K562 (cell line): Measurements from ENCODE around the gene TICAM1. TPM values are rescaled to one million over a fixed set of nuclear protein-coding genes. Genes with fewer than 3 reads are reported as not detected.
A peak's percentile ranks its signal among the peaks of the same experiment; 100 is the strongest.

Experiments used
- E2F6 ChIP-seq, 2 experiments: IDR thresholded peaks; 2 replicates each; pipeline ENCODE4 v1.6.1; 2011; ENCODE audit warnings: borderline replicate concordance in 1 of 2, control low read depth in 1 of 2, low read depth in 1 of 2, low read length in 1 of 2, mild to moderate bottlenecking in 1 of 2, mixed read lengths in 1 of 2, moderate library complexity in 1 of 2; ENCODE audit not compliant: insufficient read depth in 1 of 2, insufficient read length in 1 of 2, poor library complexity in 1 of 2, severe bottlenecking in 1 of 2; ENCODE audit errors: extremely low read depth in 1 of 2
- GTF2A2 ChIP-seq: IDR thresholded peaks from 2 replicates; pipeline ENCODE4 v1.6.1; 2016; ENCODE audit warnings: mild to moderate bottlenecking, missing genetic modification characterization, missing compliant biosample characterization
- HDAC3 ChIP-seq: fragments of 450-650 bp; IDR thresholded peaks from 2 replicates; pipeline ENCODE4 v1.6.1; 2018; ENCODE audit warnings: borderline replicate concordance, mild to moderate bottlenecking, moderate library complexity; ENCODE audit not compliant: partially characterized antibody
- NCOA1 ChIP-seq: fragments of 450-650 bp; IDR thresholded peaks from 2 replicates; pipeline ENCODE4 v1.6.1; 2016; ENCODE audit warnings: low read depth
- PURB ChIP-seq: sonication (generic); formaldehyde crosslinking; IDR thresholded peaks from 2 replicates; pipeline ENCODE4 v1.9.0; 2021; ENCODE audit warnings: low read depth, mild to moderate bottlenecking, missing genetic modification reagents
- ZMIZ1 ChIP-seq, 2 experiments: fragments of 150-350 bp in 1 of 2; IDR thresholded peaks; 2 replicates each; pipeline ENCODE4 v1.6.1; 2012 to 2016; ENCODE audit warnings: low read depth in 2 of 2, low read length in 2 of 2, mild to moderate bottlenecking in 1 of 2, moderate library complexity in 1 of 2
- ZNF511 ChIP-seq: sonication (generic); formaldehyde crosslinking; IDR thresholded peaks from 2 replicates; pipeline ENCODE4 v1.8.0; 2022; ENCODE audit warnings: mild to moderate bottlenecking, missing genetic modification reagents
- ZNF766 ChIP-seq: fragments of 200-800 bp; sonication (Bioruptor generic); conservative IDR thresholded peaks from 2 replicates; pipeline ENCODE4 v1.6.1; 2016; ENCODE audit warnings: missing genetic modification characterization, missing compliant biosample characterization
- polyA plus RNA-seq, 8 experiments: library from polyadenylated mRNA; depleted of rRNA in 4 of 8; stranded (reverse) in 5 of 8; unstranded in 3 of 8; fragments of >200 nt; fragmentation: Nextera tagmentation in 2 of 8; fragmentation: Illumina TruSeq in 1 of 8; extraction: Ambion mirVana in 2 of 8; extraction: Trizol in 1 of 8; gene quantifications; 2 replicates each; pipeline versions ENCODE4 v1.2.1 to v1.2.3, GENCODE V29; 2011 to 2014; ENCODE audit warnings: inconsistent platforms in 1 of 8, missing spikeins in 1 of 8
- total RNA-seq, 7 experiments: library from RNA; depleted of rRNA in 6 of 7; stranded (reverse); fragments of >200 nt in 6 of 7; fragmentation: Illumina TruSeq in 2 of 7; extraction: Trizol in 2 of 7; gene quantifications; 2 replicates each; pipeline versions ENCODE4 v1.2.1 to v1.2.3, GENCODE V29; 2011 to 2021; ENCODE audit warnings: low replicate concordance in 1 of 7

TICAM1 gene
- total and polyA plus RNA-seq, 9 of the 15 experiments (the other 6 are each of a cell fraction or from before 2014, with no cell fraction given) = 0.07 to 11.6 (median 1.5) TPM

GRCh38 chr19:4811328-4812131, 20.0 kb downstream of the TICAM1 start (continued):
- TF ChIP-seq ZNF766 (CRISPR knock-in tag) (no peak), E2F6 (IDR thresholded peaks at IDR 0.05; ENCODE audit: borderline replicate concordance in 1 of 2, extremely low read depth in 1 of 2, insufficient read depth in 1 of 2, insufficient read length in 1 of 2, low read depth in 1 of 2, low read length in 1 of 2, poor library complexity in 1 of 2, severe bottlenecking in 1 of 2) (no peak), ZNF511 (CRISPR knock-in tag) (no peak), NCOA1 (peak; percentile 59; the same call in 1 of the 2 replicates), HDAC3 (no peak), GTF2A2 (tag) (no peak), ZMIZ1 (IDR thresholded peaks at IDR 0.05; ENCODE audit: low read depth in 2 of 2, low read length in 2 of 2) (no peak), PURB (no peak)
